SU-DHL-6 (cell line): ENCODE measurements around the gene RPH3AL.

ENCODE experiments used
- H2AFZ ChIP-seq: fragments of 200-600 bp; sonication (generic); 2 replicates; pipeline ENCODE4 v1.6.1; 2014; ENCODE audit warnings: low read depth, mild to moderate bottlenecking, moderate library complexity, mixed read lengths, antibody characterized with exemption, low read length; ENCODE audit not compliant: severe bottlenecking
- H3F3A ChIP-seq: fragments of 200-600 bp; shearing (Covaris generic); 2 replicates; pipeline ENCODE4 v1.6.0; 2016; ENCODE audit warnings: antibody characterized with exemption, mild to moderate bottlenecking; ENCODE audit not compliant: insufficient read depth
- H3K27ac ChIP-seq: fragments of 200-600 bp; sonication (generic); 2 replicates; pipeline ENCODE4 v1.5.1; 2016; ENCODE audit warnings: low read depth, mild to moderate bottlenecking, low read length, moderate library complexity, mixed read lengths
- H3K27me3 ChIP-seq: fragments of 200-600 bp; sonication (generic), shearing (Covaris generic); 2 replicates; pipeline ENCODE4 v1.6.0; 2014; ENCODE audit warnings: mild to moderate bottlenecking, low read length
- H3K36me3 ChIP-seq: fragments of 200-600 bp; sonication (generic); 2 replicates; pipeline ENCODE4 v1.6.1; 2014; ENCODE audit warnings: mild to moderate bottlenecking, low read length, mixed read lengths
- H3K4me2 ChIP-seq: fragments of 300-600, 200-600 bp; shearing (Covaris generic), sonication (generic); 2 replicates; pipeline ENCODE4 v1.6.0; 2014; ENCODE audit warnings: low read length, low read depth, mild to moderate bottlenecking; ENCODE audit not compliant: poor library complexity, severe bottlenecking
- H3K4me3 ChIP-seq: fragments of 200-600 bp; sonication (generic); 2 replicates; pipeline ENCODE4 v1.5.1; 2014; ENCODE audit warnings: antibody characterized with exemption, low read length, mild to moderate bottlenecking, mixed read lengths; ENCODE audit not compliant: insufficient read depth, poor library complexity, severe bottlenecking
- H3K79me2 ChIP-seq: fragments of 200-600 bp; sonication (generic); 2 replicates; pipeline ENCODE4 v1.6.1; 2014; ENCODE audit warnings: mild to moderate bottlenecking, low read length, moderate library complexity; ENCODE audit not compliant: insufficient read depth
- H3K9ac ChIP-seq: fragments of 200-600 bp; sonication (generic); 2 replicates; pipeline ENCODE4 v1.7.0; 2014; ENCODE audit warnings: mild to moderate bottlenecking, low read length
- H3K9me2 ChIP-seq: fragments of 200-600 bp; sonication (generic); replicated peaks from 2 replicates; pipeline ENCODE4 v1.6.1; 2014; ENCODE audit warnings: low read length; ENCODE audit not compliant: insufficient read depth
- H3K9me3 ChIP-seq: fragments of 200-600 bp; sonication (generic); 2 replicates; pipeline ENCODE4 v1.6.1; 2014; ENCODE audit warnings: low read length, mixed read lengths; ENCODE audit not compliant: insufficient read depth
- H4K20me1 ChIP-seq: fragments of 200-600 bp; sonication (generic); 2 replicates; pipeline ENCODE4 v1.6.1; 2014; ENCODE audit warnings: low read depth, mild to moderate bottlenecking, antibody characterized with exemption, low read length, moderate library complexity, mixed read lengths
- EZH2phosphoT487 ChIP-seq: fragments of 200-600 bp; sonication (generic), shearing (Covaris generic); conservative IDR thresholded peaks from 2 replicates; pipeline ENCODE4 v1.6.1; 2018; ENCODE audit warnings: mild to moderate bottlenecking, antibody characterized with exemption, low read length, moderate library complexity, mixed read lengths
- TF ChIP-seq, protein P1 (sequence below): fragments of 200-600 bp; sonication (generic); IDR thresholded peaks from one replicate; pipeline ENCODE4 v1.5.1; 2017; ENCODE audit warnings: antibody characterized with exemption, mild to moderate bottlenecking, low read length, moderate library complexity; ENCODE audit not compliant: insufficient read depth, poor library complexity, severe bottlenecking

RPH3AL gene

DNA sequence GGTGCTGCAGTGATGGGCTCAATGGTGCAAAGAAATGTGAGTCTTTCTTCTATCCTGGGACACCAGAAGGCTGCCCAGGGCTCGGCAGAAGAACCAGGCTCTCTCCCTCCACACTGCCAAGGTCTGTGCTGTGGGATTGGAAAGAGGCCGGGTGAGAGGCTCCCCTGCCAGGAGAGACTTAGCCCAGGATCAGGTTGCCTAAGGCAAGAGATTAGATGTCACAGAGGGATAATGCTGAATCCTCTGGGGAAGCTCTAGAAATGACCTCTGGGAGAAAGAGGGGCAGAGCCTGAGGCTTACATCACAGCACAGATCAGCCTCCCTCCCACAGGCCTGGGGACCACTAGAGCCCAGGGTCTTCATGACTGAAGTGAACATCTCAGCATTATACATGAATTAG, 165.5 kb downstream of the RPH3AL start:
- no peaks in the 10 kb centered on the region for H3K9me2 ChIP-seq
- no peaks in the 10 kb centered on the region for H3F3A ChIP-seq
- H4K20me1 ChIP-seq = no peaks in the 10 kb centered on the region
- H3K27ac ChIP-seq = no peak overlapping the region
- no peak overlapping the region for H3K9ac ChIP-seq
- H3K36me3 ChIP-seq = no peaks in the 10 kb centered on the region
- no peak overlapping the region for H3K4me3 ChIP-seq
- H3K9me3 ChIP-seq = no peaks in the 10 kb centered on the region
- H3K79me2 ChIP-seq = no peaks in the 10 kb centered on the region
- H2AFZ ChIP-seq = no peak overlapping the region
- no peak overlapping the region for H3K4me2 ChIP-seq
- H3K27me3 ChIP-seq = no peaks in the 10 kb centered on the region
- no peak for TF ChIP-seq EZH2phosphoT487
- TF ChIP-seq, protein P1, sequence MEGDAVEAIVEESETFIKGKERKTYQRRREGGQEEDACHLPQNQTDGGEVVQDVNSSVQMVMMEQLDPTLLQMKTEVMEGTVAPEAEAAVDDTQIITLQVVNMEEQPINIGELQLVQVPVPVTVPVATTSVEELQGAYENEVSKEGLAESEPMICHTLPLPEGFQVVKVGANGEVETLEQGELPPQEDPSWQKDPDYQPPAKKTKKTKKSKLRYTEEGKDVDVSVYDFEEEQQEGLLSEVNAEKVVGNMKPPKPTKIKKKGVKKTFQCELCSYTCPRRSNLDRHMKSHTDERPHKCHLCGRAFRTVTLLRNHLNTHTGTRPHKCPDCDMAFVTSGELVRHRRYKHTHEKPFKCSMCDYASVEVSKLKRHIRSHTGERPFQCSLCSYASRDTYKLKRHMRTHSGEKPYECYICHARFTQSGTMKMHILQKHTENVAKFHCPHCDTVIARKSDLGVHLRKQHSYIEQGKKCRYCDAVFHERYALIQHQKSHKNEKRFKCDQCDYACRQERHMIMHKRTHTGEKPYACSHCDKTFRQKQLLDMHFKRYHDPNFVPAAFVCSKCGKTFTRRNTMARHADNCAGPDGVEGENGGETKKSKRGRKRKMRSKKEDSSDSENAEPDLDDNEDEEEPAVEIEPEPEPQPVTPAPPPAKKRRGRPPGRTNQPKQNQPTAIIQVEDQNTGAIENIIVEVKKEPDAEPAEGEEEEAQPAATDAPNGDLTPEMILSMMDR = no peak

- Histone ChIP-seq H3K9me2 (no peaks in the 10 kb centered on the region), H3K27me3 (no peaks in the 10 kb centered on the region), H4K20me1 (no peaks in the 10 kb centered on the region), H3K36me3 (no peaks in the 10 kb centered on the region), H3K4me2 (no peak overlapping the region), H3K79me2 (no peaks in the 10 kb centered on the region), H3F3A (no peaks in the 10 kb centered on the region), H3K9ac (no peak overlapping the region), H2AFZ (no peak overlapping the region), H3K27ac (no peak overlapping the region), H3K4me3 (no peak overlapping the region), H3K9me3 (no peaks in the 10 kb centered on the region)
- TF ChIP-seq EZH2phosphoT487 = no peak
- TF ChIP-seq, protein P1 = no peak
Observed at GRCh38 chr17:185445-186138, 167.0 kb downstream of the RPH3AL start.

DNA sequence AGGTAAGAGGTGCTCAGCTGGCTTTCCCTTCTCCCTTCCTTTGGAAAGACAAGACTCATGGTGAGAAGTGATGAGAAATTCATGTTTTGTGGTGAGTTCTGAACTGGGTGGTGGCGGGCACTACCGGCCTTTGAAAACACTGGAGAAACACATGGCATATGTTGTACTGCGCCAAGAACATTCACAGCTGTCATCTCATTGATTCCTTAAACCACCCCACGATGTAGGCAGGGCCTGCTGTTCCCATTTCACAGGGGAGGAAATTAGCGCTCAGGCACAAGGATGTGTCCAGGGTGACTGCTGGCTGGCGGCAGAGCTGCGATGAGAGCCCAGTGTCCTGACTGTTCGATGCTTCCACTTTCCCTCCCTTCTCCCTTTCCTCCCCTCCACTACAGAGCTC, 169.6 kb downstream of the RPH3AL start:
- Histone ChIP-seq H3K27ac (no peak overlapping the region), H2AFZ (no peak overlapping the region), H3K9ac (no peak overlapping the region), H3K4me3 (no peak overlapping the region), H3K9me3 (no peaks in the 10 kb centered on the region), H4K20me1 (no peaks in the 10 kb centered on the region), H3K36me3 (no peaks in the 10 kb centered on the region), H3K4me2 (no peak overlapping the region), H3K9me2 (no peaks in the 10 kb centered on the region), H3K79me2 (no peaks in the 10 kb centered on the region), H3F3A (no peaks in the 10 kb centered on the region), H3K27me3 (no peaks in the 10 kb centered on the region)
- no peak for TF ChIP-seq EZH2phosphoT487
- TF ChIP-seq, protein P1 = no peak
